H7 (cell line): ENCODE measurements around the gene ENPP6. TPM values are rescaled to one million over a fixed set of nuclear protein-coding genes. Genes with fewer than 3 reads are reported as not detected.
"Not testable (repeated sequence)": the region's sequence is repeated elsewhere in the genome, so short reads cannot be mapped to it uniquely, and the experiment has no call there.

Experiments
- DNase-seq: peaks from one replicate; pipeline ENCODE4 v3.0.0; 2012
- H3K27me3 ChIP-seq: 2 replicates; pipeline ENCODE4 v1.6.0; 2011; ENCODE audit warnings: mild to moderate bottlenecking, low read length; ENCODE audit not compliant: control insufficient read depth, insufficient read depth
- H3K36me3 ChIP-seq: replicated peaks from 2 replicates; pipeline ENCODE4 v1.5.1; 2011; ENCODE audit warnings: low read length; ENCODE audit not compliant: control insufficient read depth, insufficient read depth
- H3K4me3 ChIP-seq: 2 replicates; pipeline ENCODE4 v1.5.1; 2011; ENCODE audit warnings: low read depth, mild to moderate bottlenecking, control low read depth, low read length, moderate library complexity; ENCODE audit not compliant: insufficient read depth
- total RNA-seq: library from RNA; depleted of rRNA; stranded (reverse); fragments of >200 nt; shearing (Covaris generic); gene quantifications from 2 replicates; pipeline ENCODE4 v1.2.3, GENCODE V29; 2014

Gene ENPP6
- total RNA-seq, 1 experiment from 2014 or later: not detected

DNA sequence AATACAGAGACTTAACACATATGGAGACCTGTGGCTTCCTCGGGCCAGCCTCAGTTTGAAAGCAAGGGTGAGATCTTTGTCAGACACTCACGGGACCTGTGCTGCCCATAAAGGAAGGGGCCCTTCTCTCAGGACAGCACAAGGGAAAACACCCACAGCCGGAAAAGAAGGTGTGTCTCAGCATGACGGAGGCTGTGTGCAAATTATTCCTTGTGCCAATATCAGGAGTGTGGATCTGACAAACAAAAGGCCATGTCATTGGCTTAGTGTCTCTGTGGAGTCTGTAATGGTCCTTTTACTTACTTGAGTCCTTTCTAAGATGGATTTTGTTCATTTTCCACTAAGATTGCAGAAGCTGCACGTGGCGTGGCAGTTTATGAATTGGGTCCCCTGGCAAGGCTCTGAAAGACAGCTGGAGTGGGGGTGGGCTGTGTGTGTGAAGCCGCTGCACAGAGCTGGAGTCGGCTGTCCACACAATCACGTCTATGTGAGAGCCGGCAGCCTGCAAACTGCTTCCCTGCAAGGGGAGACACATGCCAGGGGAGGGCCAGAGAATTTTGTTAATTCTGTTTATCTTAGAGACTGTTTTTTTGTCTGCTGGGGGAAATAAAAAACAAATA, 1.9 kb downstream of the ENPP6 start:
- no peak overlapping the region for H3K4me3 ChIP-seq
- DNase-seq: no peak
- no peaks in the 10 kb centered on the region for H3K27me3 ChIP-seq
- H3K36me3 ChIP-seq: no peaks in the 10 kb centered on the region

DNA sequence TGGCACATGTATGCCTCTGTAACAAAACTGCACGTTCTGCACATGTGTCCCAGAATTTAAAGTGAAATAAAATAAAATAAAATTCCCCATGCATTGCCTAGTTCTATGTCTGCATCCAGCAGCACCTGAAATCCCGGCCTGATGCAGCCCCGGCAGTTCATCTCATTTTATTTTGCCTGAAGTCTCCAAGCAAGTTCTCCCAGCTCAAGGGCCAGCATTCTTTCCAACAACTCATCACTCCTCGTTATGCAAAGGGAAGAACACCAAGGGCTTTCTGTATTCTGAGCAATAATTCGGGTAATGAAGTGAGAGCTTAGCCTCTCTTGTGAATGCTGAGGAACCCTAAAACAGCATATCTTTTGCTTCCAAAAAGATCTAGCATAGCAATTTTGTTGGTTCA, 2.7 kb downstream of the ENPP6 start:
- DNase-seq: no peak
- H3K36me3 ChIP-seq: no peaks in the 10 kb centered on the region
- no peaks in the 10 kb centered on the region for H3K27me3 ChIP-seq
- no peak overlapping the region for H3K4me3 ChIP-seq

DNA sequence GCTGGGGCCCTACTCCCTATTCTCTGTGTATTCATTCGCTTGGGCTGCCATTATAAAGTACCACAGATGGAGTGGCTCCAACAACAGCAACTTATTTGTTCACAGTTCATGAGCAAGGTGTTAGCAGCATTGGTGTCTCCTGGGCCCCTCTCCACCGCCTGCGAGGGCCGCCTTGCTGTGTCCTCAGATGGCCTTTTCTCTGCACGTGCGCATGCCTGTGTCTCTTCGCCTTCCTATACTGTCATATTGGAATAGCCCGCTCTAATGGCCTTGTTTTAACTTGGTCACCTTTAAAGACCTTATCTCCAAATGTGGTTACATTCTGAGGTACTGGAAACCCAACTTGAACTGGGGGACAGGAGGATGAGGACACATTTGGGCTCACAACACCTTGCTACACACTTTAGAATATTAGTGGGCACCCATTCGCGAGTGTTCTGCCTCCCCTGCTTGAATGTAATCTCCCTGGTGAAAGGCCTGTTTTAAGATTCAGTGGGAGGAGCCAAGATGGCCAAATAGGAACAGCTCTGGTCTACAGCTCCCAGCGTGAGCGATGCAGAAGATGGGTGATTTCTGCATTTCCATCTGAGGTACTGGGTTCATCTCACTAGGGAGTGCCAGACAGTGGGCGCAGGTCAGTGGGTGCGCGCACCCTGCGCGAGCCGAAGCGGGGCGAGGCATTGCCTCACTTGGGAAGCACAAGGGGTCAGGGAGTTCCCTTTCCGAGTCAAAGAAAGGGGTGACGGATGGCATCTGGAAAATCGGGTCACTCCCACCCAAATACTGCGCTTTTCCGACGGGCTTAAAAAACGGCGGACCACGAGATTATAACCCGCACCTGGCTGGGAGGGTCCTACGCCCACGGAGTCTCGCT, 9.7 kb downstream of the ENPP6 start:
- H3K36me3 ChIP-seq, H3K4me3 ChIP-seq, H3K27me3 ChIP-seq, DNase-seq: not testable (repeated sequence)

DNA sequence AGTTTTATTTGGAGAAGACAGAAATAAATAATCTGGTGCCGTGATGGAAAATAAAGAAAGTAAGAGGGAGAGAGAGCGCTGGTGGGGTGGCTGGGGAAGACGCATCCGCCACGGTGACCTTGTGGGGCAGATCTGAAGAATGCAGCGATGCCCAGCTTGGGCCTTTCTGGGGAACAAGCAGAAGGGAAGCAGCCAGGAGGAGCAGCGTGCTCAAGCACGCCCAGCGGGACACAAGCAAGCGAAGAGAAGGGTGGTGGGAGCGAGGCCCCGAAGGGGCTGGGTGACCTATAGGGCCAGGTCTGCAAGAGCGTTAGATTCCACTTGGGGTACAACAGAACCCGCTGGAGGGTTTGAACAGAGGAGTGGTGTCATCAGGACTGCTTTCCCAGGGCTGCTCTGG, 12.4 kb downstream of the ENPP6 start:
- H3K36me3 ChIP-seq: no peaks in the 10 kb centered on the region; the same call in 1 of the 2 replicates
- DNase-seq: no peak
- H3K4me3 ChIP-seq: no peak overlapping the region
- no peaks in the 10 kb centered on the region for H3K27me3 ChIP-seq

DNA sequence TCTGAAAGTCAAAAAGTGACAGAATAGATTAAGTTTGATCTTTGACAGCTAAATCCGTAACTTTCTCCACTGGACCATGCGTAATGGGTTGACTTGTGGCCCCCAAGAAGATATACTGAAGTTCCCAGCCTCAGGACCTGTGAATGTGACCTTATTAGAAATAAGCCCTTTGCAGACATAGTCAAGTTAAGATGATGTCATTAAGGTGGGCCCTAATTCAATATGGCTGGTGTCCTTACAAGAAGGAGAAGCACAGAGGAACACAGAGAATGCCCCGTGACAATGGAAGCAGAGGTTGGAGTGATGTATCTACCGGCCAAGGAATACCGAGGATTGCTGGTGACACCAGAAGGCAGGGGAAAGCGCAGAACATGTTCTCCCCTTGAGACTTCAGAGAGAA, 14.4 kb downstream of the ENPP6 start:
- no peaks in the 10 kb centered on the region for H3K27me3 ChIP-seq
- H3K36me3 ChIP-seq: no peaks in the 10 kb centered on the region; the same call in 1 of the 2 replicates
- no peak overlapping the region for H3K4me3 ChIP-seq
- no peak for DNase-seq

- H3K36me3 ChIP-seq: no peaks in the 10 kb centered on the region
- H3K4me3 ChIP-seq: no peak overlapping the region
- no peak for DNase-seq
- no peaks in the 10 kb centered on the region for H3K27me3 ChIP-seq
These were observed 16.5 kb downstream of the ENPP6 start for GRCh38 chr4:184201179-184201578.

- no peaks in the 10 kb centered on the region for H3K27me3 ChIP-seq
- DNase-seq: no peak
- no peaks in the 10 kb centered on the region for H3K36me3 ChIP-seq
- no peak overlapping the region for H3K4me3 ChIP-seq
These were observed 17.4 kb downstream of the ENPP6 start for GRCh38 chr4:184200296-184200695.

DNA sequence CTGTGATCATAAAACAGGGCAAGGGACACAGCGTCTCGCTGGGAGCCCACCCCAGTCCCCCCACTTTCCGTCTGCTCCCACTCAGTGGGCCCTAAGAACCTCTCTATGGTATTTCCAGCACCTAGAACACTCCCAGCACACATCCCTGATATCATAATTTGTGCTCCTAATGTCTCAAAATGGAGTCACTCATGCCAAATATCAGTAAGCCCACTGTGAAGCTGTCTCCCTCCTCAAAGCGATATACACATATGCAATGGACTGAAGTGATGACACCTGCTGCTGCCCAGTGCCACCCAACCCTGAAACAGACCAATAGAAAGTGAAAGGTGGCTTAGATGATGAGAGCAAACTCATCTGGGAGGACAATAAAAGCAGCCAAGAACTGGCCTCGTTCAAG, 17.9 kb downstream of the ENPP6 start:
- H3K4me3 ChIP-seq: no peak overlapping the region
- H3K36me3 ChIP-seq: no peaks in the 10 kb centered on the region
- H3K27me3 ChIP-seq: no peaks in the 10 kb centered on the region
- DNase-seq: no peak

DNA sequence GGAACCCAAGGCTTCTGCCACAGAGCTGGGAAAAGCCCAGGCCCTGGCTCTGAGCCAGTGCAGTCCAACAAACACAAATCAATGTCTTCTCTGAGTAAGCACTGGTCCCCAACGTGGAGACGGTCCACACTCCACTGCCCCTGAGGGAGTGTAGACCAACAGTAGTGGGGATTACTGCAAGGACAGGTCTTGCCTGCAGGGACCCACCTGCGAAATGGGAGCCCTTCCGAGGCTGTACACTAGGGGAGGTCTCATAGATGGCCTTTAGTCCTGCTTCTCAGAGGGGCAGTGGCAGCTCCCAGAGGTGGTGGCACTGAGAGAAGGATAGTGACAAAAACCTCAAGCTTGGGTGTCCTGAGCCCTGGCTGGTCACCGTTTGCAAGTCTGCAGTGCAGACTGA, 19.5 kb downstream of the ENPP6 start:
- DNase-seq: no peak
- Histone ChIP-seq H3K4me3 (no peak overlapping the region), H3K36me3 (no peaks in the 10 kb centered on the region), H3K27me3 (no peaks in the 10 kb centered on the region)

- Histone ChIP-seq H3K36me3 (no peaks in the 10 kb centered on the region), H3K4me3 (no peak overlapping the region), H3K27me3 (no peaks in the 10 kb centered on the region)
- DNase-seq: no peak
These were observed 20.1 kb downstream of the ENPP6 start for GRCh38 chr4:184197536-184198082.

- no peak overlapping the region for H3K4me3 ChIP-seq
- DNase-seq: no peak
- H3K27me3 ChIP-seq: no peaks in the 10 kb centered on the region
- H3K36me3 ChIP-seq: no peaks in the 10 kb centered on the region
These were observed 20.8 kb downstream of the ENPP6 start for GRCh38 chr4:184196730-184197385.

GRCh38 chr4:184193556-184194525, 23.8 kb downstream of the ENPP6 start:
- H3K36me3 ChIP-seq: no peaks in the 10 kb centered on the region

DNA sequence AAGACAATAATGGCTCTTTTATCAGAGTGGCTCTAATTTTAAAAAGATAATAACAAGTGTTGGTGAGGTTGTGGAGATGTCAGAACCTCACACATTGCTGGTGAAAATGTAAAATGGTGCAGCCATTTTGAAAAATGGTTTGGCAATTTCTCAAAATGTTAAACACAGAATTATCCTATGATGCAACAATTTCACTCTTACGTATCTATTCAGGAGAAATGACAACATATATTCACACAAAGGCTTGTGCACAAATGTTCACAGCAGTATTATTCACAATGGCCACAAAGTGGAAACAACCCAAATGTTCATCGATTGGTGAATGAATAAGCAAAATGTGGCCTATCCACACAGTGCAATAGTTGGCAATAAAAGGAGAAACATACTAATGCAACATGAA, 24.7 kb downstream of the ENPP6 start:
- no peaks in the 10 kb centered on the region for H3K27me3 ChIP-seq
- no peak for DNase-seq
- H3K4me3 ChIP-seq: no peak overlapping the region
- H3K36me3 ChIP-seq: no peaks in the 10 kb centered on the region

More at GRCh38 chr4:184193556-184194525, 23.8 kb downstream of the ENPP6 start:
- no peak for DNase-seq
- H3K27me3 ChIP-seq: no peaks in the 10 kb centered on the region
- H3K4me3 ChIP-seq: no peak overlapping the region

- H3K27me3 ChIP-seq: no peaks in the 10 kb centered on the region
- no peaks in the 10 kb centered on the region for H3K36me3 ChIP-seq
- no peak overlapping the region for H3K4me3 ChIP-seq
- no peak for DNase-seq
These were observed 26.4 kb downstream of the ENPP6 start for GRCh38 chr4:184191267-184191666.
